ENCODE results near the gene STARD7.

The STARD7 gene

GRCh38 chr2:96250188-96250587 is 41.6 kb upstream of the STARD7 start:
- Histone ChIP-seq H3K4me3 (no peak overlapping the region), H3K4me2 (peak overlapping the region in 3 of 11 experiments; percentile 8 to 58 (median 49); a peak in 2 of 22 replicates)

GRCh38 chr2:96249654-96250053 is 41.0 kb upstream of the STARD7 start:
- H3K27me3 ChIP-seq: no peaks in the 10 kb centered on the region
- H3K4me3 ChIP-seq: no peak overlapping the region
- H3K36me3 ChIP-seq: peaks cover 49 to 55% (median 52%) of the 10 kb centered on the region in 11 experiments
- H3K4me1 ChIP-seq: peaks cover 40 to 82% (median 55%) of the 10 kb centered on the region in 10 experiments
- TF ChIP-seq Cebpa-rat (IDR thresholded peaks at IDR 0.05): no peak
- H3K9me3 ChIP-seq (replicated peaks in 1 of 11): no peaks in the 10 kb centered on the region
- H3K4me2 ChIP-seq: no peak overlapping the region
- H4K20me1 ChIP-seq: peaks cover 0 to 26% (median 0%) of the 10 kb centered on the region in 11 experiments; a peak in 6 of 22 replicates
- H3K9ac ChIP-seq: no peak overlapping the region; a peak in 1 of 22 replicates
- peak overlapping the region in 1 of 11 experiments; percentile 5; a peak in 2 of 22 replicates for H3K27ac ChIP-seq

More at GRCh38 chr2:96250188-96250587, 41.6 kb upstream of the STARD7 start:
- no peaks in the 10 kb centered on the region for H3K27me3 ChIP-seq
- H3K9ac ChIP-seq: peak overlapping the region in 3 of 11 experiments; percentile 11 to 34 (median 24); a peak in 2 of 22 replicates
- TF ChIP-seq Cebpa-rat (IDR thresholded peaks at IDR 0.05): no peak
- peaks cover 54 to 60% (median 57%) of the 10 kb centered on the region in 11 experiments for H3K36me3 ChIP-seq
- H3K27ac ChIP-seq: no peak overlapping the region; a peak in 2 of 22 replicates
- peaks cover 35 to 82% (median 55%) of the 10 kb centered on the region in 10 experiments for H3K4me1 ChIP-seq
- H4K20me1 ChIP-seq: peaks cover 0 to 31% (median 0%) of the 10 kb centered on the region in 11 experiments; a peak in 7 of 22 replicates
- no peaks in the 10 kb centered on the region for H3K9me3 ChIP-seq (replicated peaks in 1 of 11)

GRCh38 chr2:96248624-96249023 is 40.0 kb upstream of the STARD7 start:
- Histone ChIP-seq H3K4me3 (no peak overlapping the region), H3K4me1 (peaks cover 38 to 87% (median 55%) of the 10 kb centered on the region in 10 experiments), H3K9ac (no peak overlapping the region), H4K20me1 (peaks cover 0 to 16% (median 0%) of the 10 kb centered on the region in 11 experiments; a peak in 4 of 22 replicates), H3K27ac (no peak overlapping the region), H3K9me3 (replicated peaks in 1 of 11) (no peaks in the 10 kb centered on the region), H3K36me3 (peaks cover 38 to 45% (median 42%) of the 10 kb centered on the region in 11 experiments), H3K4me2 (peak overlapping the region in 2 of 11 experiments; percentile 75 to 93; a peak in 3 of 22 replicates), H3K27me3 (no peaks in the 10 kb centered on the region)
- no peak for TF ChIP-seq Cebpa-rat (IDR thresholded peaks at IDR 0.05)

- peak overlapping the region in 4 of 11 experiments; percentile 83 to 93 (median 86); a peak in 5 of 22 replicates for H3K27ac ChIP-seq
- peaks cover 31 to 38% (median 34%) of the 10 kb centered on the region in 11 experiments for H3K36me3 ChIP-seq
- no peaks in the 10 kb centered on the region for H3K27me3 ChIP-seq
- no peak overlapping the region for H3K4me3 ChIP-seq
- peaks cover 43 to 94% (median 61%) of the 10 kb centered on the region in 10 experiments for H3K4me1 ChIP-seq
- peak overlapping the region in 6 of 11 experiments; percentile 57 to 93 (median 78); a peak in 11 of 22 replicates for H3K4me2 ChIP-seq
- H3K9me3 ChIP-seq (replicated peaks in 1 of 11): no peaks in the 10 kb centered on the region
- no peak for TF ChIP-seq Cebpa-rat (IDR thresholded peaks at IDR 0.05)
- H3K9ac ChIP-seq: 0 out of 22 replicates have a peak overlapping the region, but pooled peaks of 1 of the 11 experiments have one; percentile 9
- H4K20me1 ChIP-seq: peaks cover 0 to 12% (median 0%) of the 10 kb centered on the region in 11 experiments; a peak in 3 of 22 replicates
Observed at GRCh38 chr2:96247896-96248295, 39.3 kb upstream of the STARD7 start.

DNA sequence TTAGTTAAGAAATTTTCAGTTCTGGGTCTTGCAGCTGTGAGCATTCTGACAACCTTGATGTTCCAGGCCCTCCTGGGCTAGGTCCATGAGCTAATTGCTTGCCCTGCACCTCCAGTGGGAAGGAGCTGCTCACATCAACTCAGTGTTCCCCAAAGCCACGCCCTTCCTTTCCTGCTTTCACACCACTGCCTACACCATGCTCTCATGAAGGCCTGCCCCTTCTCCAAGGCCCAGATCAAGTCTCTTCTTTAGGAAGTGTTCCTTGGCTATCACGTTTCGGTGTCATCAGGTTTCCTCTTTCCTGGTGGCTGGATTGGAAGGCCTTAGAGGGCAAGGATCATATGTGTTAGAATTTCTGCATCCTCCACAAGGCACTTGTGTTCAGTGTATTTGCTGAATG is 38.4 kb upstream of the STARD7 start:
- H3K27me3 ChIP-seq: no peaks in the 10 kb centered on the region
- H3K36me3 ChIP-seq: peaks cover 22 to 29% (median 25%) of the 10 kb centered on the region in 11 experiments
- H4K20me1 ChIP-seq: peaks cover 0 to 4% (median 0%) of the 10 kb centered on the region in 11 experiments; a peak in 2 of 22 replicates
- H3K4me3 ChIP-seq: no peak overlapping the region
- peak overlapping the region; percentile 57 to 93 (median 75) for H3K4me2 ChIP-seq
- peak overlapping the region in 6 of 11 experiments; percentile 49 to 72 (median 63); a peak in 8 of 22 replicates for H3K9ac ChIP-seq
- no peaks in the 10 kb centered on the region for H3K9me3 ChIP-seq (replicated peaks in 1 of 11)
- peaks cover 52 to 93% (median 69%) of the 10 kb centered on the region in 10 experiments for H3K4me1 ChIP-seq
- H3K27ac ChIP-seq: peak overlapping the region; percentile 76 to 93 (median 83); a peak in 21 of 22 replicates
- TF ChIP-seq Cebpa-rat (IDR thresholded peaks at IDR 0.05): no peak

- Histone ChIP-seq H3K4me2 (peak overlapping the region; percentile 57 to 93 (median 75)), H3K27ac (peak overlapping the region; percentile 76 to 93 (median 84)), H3K27me3 (no peaks in the 10 kb centered on the region), H3K9me3 (replicated peaks in 1 of 11) (no peaks in the 10 kb centered on the region), H3K4me1 (peaks cover 59 to 93% (median 70%) of the 10 kb centered on the region in 10 experiments), H3K4me3 (no peak overlapping the region), H3K36me3 (peaks cover 13 to 19% (median 15%) of the 10 kb centered on the region in 11 experiments; a peak in 20 of 22 replicates), H4K20me1 (no peaks in the 10 kb centered on the region), H3K9ac (peak overlapping the region; percentile 49 to 75 (median 65); a peak in 20 of 22 replicates)
- no peak for TF ChIP-seq Cebpa-rat (IDR thresholded peaks at IDR 0.05)
Observed at GRCh38 chr2:96245609-96246390, 37.2 kb upstream of the STARD7 start.

- Histone ChIP-seq H3K4me1 (peaks cover 61 to 98% (median 71%) of the 10 kb centered on the region in 10 experiments), H3K4me2 (peak overlapping the region in 3 of 11 experiments; percentile 81 to 93 (median 85); a peak in 1 of 22 replicates)
Observed at GRCh38 chr2:96243843-96244242, 35.2 kb upstream of the STARD7 start.

GRCh38 chr2:96241900-96242611 is 33.4 kb upstream of the STARD7 start:
- Histone ChIP-seq H3K27ac (peak overlapping the region; percentile 89 to 97 (median 94)), H3K4me1 (peaks cover 56 to 80% (median 62%) of the 10 kb centered on the region in 10 experiments), H3K9ac (peak overlapping the region; percentile 72 to 85 (median 82)), H3K9me3 (replicated peaks in 1 of 11) (no peaks in the 10 kb centered on the region), H3K4me2 (peak overlapping the region; percentile 81 to 97 (median 88)), H3K4me3 (peak overlapping the region in 9 of 10 experiments; percentile 24 to 51 (median 37); a peak in 13 of 20 replicates), H4K20me1 (no peaks in the 10 kb centered on the region), H3K36me3 (peaks cover 0 to 17% (median 4%) of the 10 kb centered on the region in 11 experiments; a peak in 9 of 22 replicates), H3K27me3 (no peaks in the 10 kb centered on the region)
- peak in 10 of 11 experiments; percentile 33 to 74 (median 52); a peak in 13 of 22 replicates for TF ChIP-seq Cebpa-rat (IDR thresholded peaks at IDR 0.05)

More at GRCh38 chr2:96243843-96244242, 35.2 kb upstream of the STARD7 start:
- H3K36me3 ChIP-seq: peaks cover 0 to 8% (median 0%) of the 10 kb centered on the region in 11 experiments; a peak in 5 of 22 replicates
- peak overlapping the region in 9 of 11 experiments; percentile 12 to 97 (median 93); a peak in 15 of 22 replicates for H3K27ac ChIP-seq
- H3K9me3 ChIP-seq (replicated peaks in 1 of 11): no peaks in the 10 kb centered on the region
- no peak overlapping the region for H3K4me3 ChIP-seq
- H4K20me1 ChIP-seq: no peaks in the 10 kb centered on the region
- no peak overlapping the region for H3K9ac ChIP-seq
- no peaks in the 10 kb centered on the region for H3K27me3 ChIP-seq
- no peak for TF ChIP-seq Cebpa-rat (IDR thresholded peaks at IDR 0.05)
